Measurements from ENCODE around the gene PUS7. TPM values are rescaled to one million over a fixed set of nuclear protein-coding genes. Genes with fewer than 3 reads are reported as not detected.
"Not testable (repeated sequence)": the region's sequence is repeated elsewhere in the genome, so short reads cannot be mapped to it uniquely, and the experiment has no call there.

Gene PUS7
- 10 to 100 TPM in 5 of 8 experiments, 1 to 10 TPM in 3; 7.2 to 42.6 (median 14.3) TPM for total RNA-seq

GRCh38 chr7:105521717-105522463, at the start of gene PUS7:
Gene PUS7 (minus strand): TSS chr7:105522271. CDS start chr7:105508512, 13,759 bp downstream.
- WGBS, 10 experiments, result 0 to 10% methylated on average over 2 to 6 of the region's 96 CpGs; no CpG with 5 or more reads in 8 of the 10 experiments
- in situ Hi-C loops (cut with MboI; ENCODE audit: low pct_unique_long_range_greater_than_20kb in 2 of 9, low sequenced_read_pairs in 9 of 9, unreplicated experiment in 9 of 9), result no loop called here
- Histone ChIP-seq H3K4me1 (replicated peaks in 1 of 2) (peaks cover 8% of the 10 kb centered on the region in 2 donors), H3K4me3 (peak within 1 kb of the TSS; percentile 67 to 98 (median 71)), H3K27ac (peak within 1 kb of the TSS; percentile 63 to 65)
- peak; percentile 90 to 92 (median 90) for ATAC-seq (replicated peaks in 6 of 8)

- 60 to 100% (median 100%) methylated on average over 1 to 3 of the region's 3 CpGs; no CpG with 5 or more reads in 2 of the 10 experiments for WGBS, 10 experiments
These were observed 45.8 kb upstream of the PUS7 start for GRCh38 chr7:105567821-105568220.

GRCh38 chr7:105567024-105567423, 45.0 kb upstream of the PUS7 start:
- H3K4me3 ChIP-seq, result no peak overlapping the region
- H3K4me1 ChIP-seq (replicated peaks in 1 of 2), result no peaks in the 10 kb centered on the region
- no peak for ATAC-seq (replicated peaks in 6 of 8)
- 30 to 92% (median 69%) methylated on average over 1 to 2 of the region's 2 CpGs; no CpG with 5 or more reads in 4 of the 10 experiments for WGBS, 10 experiments
- H3K27ac ChIP-seq, result no peak overlapping the region
- in situ Hi-C loops (cut with MboI; ENCODE audit: low pct_unique_long_range_greater_than_20kb in 2 of 9, low sequenced_read_pairs in 9 of 9, unreplicated experiment in 9 of 9), result no loop called here

More at GRCh38 chr7:105567821-105568220, 45.8 kb upstream of the PUS7 start:
- Histone ChIP-seq H3K4me3 (no peak overlapping the region), H3K27ac (no peak overlapping the region), H3K4me1 (replicated peaks in 1 of 2) (no peaks in the 10 kb centered on the region)
- in situ Hi-C loops (cut with MboI; ENCODE audit: low pct_unique_long_range_greater_than_20kb in 2 of 9, low sequenced_read_pairs in 9 of 9, unreplicated experiment in 9 of 9), result no loop called here
- ATAC-seq (replicated peaks in 6 of 8), result no peak

GRCh38 chr7:105565190-105565589, 43.1 kb upstream of the PUS7 start:
- in situ Hi-C loops (cut with MboI; ENCODE audit: low pct_unique_long_range_greater_than_20kb in 2 of 9, low sequenced_read_pairs in 9 of 9, unreplicated experiment in 9 of 9), result no loop called here
- no peak for ATAC-seq (replicated peaks in 6 of 8)
- H3K4me1 ChIP-seq (replicated peaks in 1 of 2), result no peaks in the 10 kb centered on the region
- H3K27ac ChIP-seq, result no peak overlapping the region
- WGBS, 10 experiments, result 88 to 100% (median 97%) methylated on average over 2 to 4 of the region's 4 CpGs; no CpG with 5 or more reads in 2 of the 10 experiments
- H3K4me3 ChIP-seq, result no peak overlapping the region

GRCh38 chr7:105559926-105560325, 37.9 kb upstream of the PUS7 start:
- Histone ChIP-seq H3K4me3 (no peak overlapping the region), H3K27ac (no peak overlapping the region), H3K4me1 (replicated peaks in 1 of 2) (no peaks in the 10 kb centered on the region)
- WGBS, 10 experiments, result 100% methylated on average over 1 of the region's 1 CpG; no CpG with 5 or more reads in 6 of the 10 experiments
- in situ Hi-C loops (cut with MboI; ENCODE audit: low pct_unique_long_range_greater_than_20kb in 2 of 9, low sequenced_read_pairs in 9 of 9, unreplicated experiment in 9 of 9), result no loop called here
- no peak for ATAC-seq (replicated peaks in 6 of 8)

- WGBS, 10 experiments, result 43 to 100% (median 90%) methylated on average over 1 to 2 of the region's 2 CpGs; no CpG with 5 or more reads in 3 of the 10 experiments
- Histone ChIP-seq H3K4me3 (no peak overlapping the region), H3K27ac (no peak overlapping the region), H3K4me1 (replicated peaks in 1 of 2) (peaks cover under 1 to 4% of the 10 kb centered on the region in 2 donors)
- ATAC-seq (replicated peaks in 6 of 8), result no peak
- in situ Hi-C loops (cut with MboI; ENCODE audit: low pct_unique_long_range_greater_than_20kb in 2 of 9, low sequenced_read_pairs in 9 of 9, unreplicated experiment in 9 of 9), result no loop called here
These were observed 16.3 kb upstream of the PUS7 start for GRCh38 chr7:105538339-105538738.

GRCh38 chr7:105532709-105533460, 10.8 kb upstream of the PUS7 start:
- H3K27ac ChIP-seq, result peak overlapping the region; percentile 89 to 91
- in situ Hi-C loops (cut with MboI; ENCODE audit: low pct_unique_long_range_greater_than_20kb in 2 of 9, low sequenced_read_pairs in 9 of 9, unreplicated experiment in 9 of 9), result no loop called here
- H3K4me3 ChIP-seq, result peak overlapping the region; percentile 66 to 98 (median 81)
- H3K4me1 ChIP-seq (replicated peaks in 1 of 2), result peaks cover 9 to 13% of the 10 kb centered on the region in 2 donors
- WGBS, 10 experiments, result 18 to 90% (median 47%) methylated on average over 2 to 9 of the region's 12 CpGs
- no peak for ATAC-seq (replicated peaks in 6 of 8)

- in situ Hi-C loops (cut with MboI; ENCODE audit: low pct_unique_long_range_greater_than_20kb in 2 of 9, low sequenced_read_pairs in 9 of 9, unreplicated experiment in 9 of 9), result no loop called here
- ATAC-seq (replicated peaks in 6 of 8), result peak; percentile 99
- 4 to 20% (median 14%) methylated on average over 1 to 9 of the region's 42 CpGs; no CpG with 5 or more reads in 2 of the 10 experiments for WGBS, 10 experiments
- H3K27ac ChIP-seq, result peak within 1 kb of the TSS; percentile 89 to 91
- peak within 1 kb of the TSS; percentile 66 to 98 (median 81) for H3K4me3 ChIP-seq
- peaks cover 9 to 13% of the 10 kb centered on the region in 2 donors for H3K4me1 ChIP-seq (replicated peaks in 1 of 2)
These were observed 10.0 kb upstream of the PUS7 start, which contains the start of gene RINT1 for GRCh38 chr7:105531792-105532671. Gene RINT1 (plus strand): TSS chr7:105532201. CDS start chr7:105532316, 115 bp downstream.

GRCh38 chr7:105530546-105530945, 8.5 kb upstream of the PUS7 start:
- Histone ChIP-seq H3K4me1 (replicated peaks in 1 of 2) (peaks cover 9 to 13% of the 10 kb centered on the region in 2 donors), H3K4me3 (no peak overlapping the region), H3K27ac (no peak overlapping the region)
- 80 to 100% (median 90%) methylated on average over 2 to 7 of the region's 20 CpGs; no CpG with 5 or more reads in 3 of the 10 experiments for WGBS, 10 experiments
- in situ Hi-C loops (cut with MboI; ENCODE audit: low pct_unique_long_range_greater_than_20kb in 2 of 9, low sequenced_read_pairs in 9 of 9, unreplicated experiment in 9 of 9), result no loop called here
- no peak for ATAC-seq (replicated peaks in 6 of 8)

- in situ Hi-C loops (cut with MboI; ENCODE audit: low pct_unique_long_range_greater_than_20kb in 2 of 9, low sequenced_read_pairs in 9 of 9, unreplicated experiment in 9 of 9), result no loop called here
- ATAC-seq (replicated peaks in 6 of 8), result no peak
- no peak overlapping the region for H3K27ac ChIP-seq
- 67 to 95% (median 90%) methylated on average over 1 to 8 of the region's 10 CpGs; no CpG with 5 or more reads in 1 of the 10 experiments for WGBS, 10 experiments
- H3K4me3 ChIP-seq, result no peak overlapping the region
- H3K4me1 ChIP-seq (replicated peaks in 1 of 2), result peaks cover 9 to 13% of the 10 kb centered on the region in 2 donors
These were observed 8.1 kb upstream of the PUS7 start for GRCh38 chr7:105530126-105530525.

GRCh38 chr7:105527737-105528136, 5.7 kb upstream of the PUS7 start:
- 60 to 100% (median 93%) methylated on average over 1 to 4 of the region's 5 CpGs; no CpG with 5 or more reads in 1 of the 10 experiments for WGBS, 10 experiments
- in situ Hi-C loops (cut with MboI; ENCODE audit: low pct_unique_long_range_greater_than_20kb in 2 of 9, low sequenced_read_pairs in 9 of 9, unreplicated experiment in 9 of 9); H3K4me1 ChIP-seq (replicated peaks in 1 of 2); H3K27ac ChIP-seq; ATAC-seq (replicated peaks in 6 of 8); H3K4me3 ChIP-seq: not testable (repeated sequence)

GRCh38 chr7:105524840-105525239, 2.8 kb upstream of the PUS7 start:
- in situ Hi-C loops (cut with MboI; ENCODE audit: low pct_unique_long_range_greater_than_20kb in 2 of 9, low sequenced_read_pairs in 9 of 9, unreplicated experiment in 9 of 9), result no loop called here
- Histone ChIP-seq H3K4me3 (no peak overlapping the region), H3K27ac (no peak overlapping the region), H3K4me1 (replicated peaks in 1 of 2) (peaks cover 8% of the 10 kb centered on the region in 2 donors)
- ATAC-seq (replicated peaks in 6 of 8), result no peak
- 43 to 100% (median 77%) methylated on average over 1 to 4 of the region's 4 CpGs for WGBS, 10 experiments
